Measurements from ENCODE around the gene EIF3J.

Gene EIF3J

DNA sequence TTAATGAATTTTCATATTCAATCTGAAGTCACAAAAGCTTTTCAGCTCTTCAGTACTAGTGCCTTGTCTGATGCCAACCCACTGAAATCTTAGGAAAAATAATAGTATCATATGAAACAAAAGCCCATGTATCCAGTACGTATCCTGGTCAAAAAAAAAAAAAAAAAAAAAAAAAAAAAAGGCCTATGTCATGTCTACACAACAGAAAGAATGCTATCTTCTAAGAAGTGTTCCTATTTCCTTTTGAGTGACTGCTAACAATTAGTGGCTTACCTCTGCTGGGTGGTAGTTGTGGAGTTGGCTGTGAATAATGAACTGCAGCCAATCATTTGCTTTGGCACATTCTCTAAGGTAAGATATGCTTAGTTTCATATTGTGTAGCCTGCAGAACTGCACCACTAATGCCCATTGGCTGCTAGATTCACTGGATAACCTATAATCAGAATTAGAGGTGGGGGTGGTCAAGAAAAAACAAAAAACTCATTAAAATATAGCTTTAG is 59.6 kb downstream of the EIF3J start:
- H3K27me3 ChIP-seq (ENCODE audit: control insufficient read depth in 1 of 2, insufficient read depth in 2 of 2, low read length in 2 of 2): no peaks in the 10 kb centered on the region
- no peak overlapping the region for H3K4me3 ChIP-seq (ENCODE audit: low read depth in 1 of 2, low read length in 2 of 2)
- no peak overlapping the region for H3K27ac ChIP-seq (ENCODE audit: low read depth, low read length)
- no peaks in the 10 kb centered on the region for H3K4me1 ChIP-seq (ENCODE audit: insufficient read depth, low read length)
- H3K9ac ChIP-seq (ENCODE audit: low read length): no peak overlapping the region
- no peaks in the 10 kb centered on the region for H3K9me3 ChIP-seq (ENCODE audit: low read length)
- peaks cover 62% of the 10 kb centered on the region for H3K36me3 ChIP-seq (ENCODE audit: insufficient read depth, low read length)

GRCh38 chr15:44598066-44598465 is 61.1 kb downstream of the EIF3J start:
- Histone ChIP-seq H3K4me1 (ENCODE audit: insufficient read depth, low read length) (no peaks in the 10 kb centered on the region), H3K27me3 (ENCODE audit: control insufficient read depth in 1 of 2, insufficient read depth in 2 of 2, low read length in 2 of 2) (no peaks in the 10 kb centered on the region), H3K9me3 (ENCODE audit: low read length) (no peaks in the 10 kb centered on the region), H3K27ac (ENCODE audit: low read depth, low read length) (no peak overlapping the region), H3K9ac (ENCODE audit: low read length) (no peak overlapping the region), H3K36me3 (ENCODE audit: insufficient read depth, low read length) (peaks cover 52% of the 10 kb centered on the region), H3K4me3 (ENCODE audit: low read depth in 1 of 2, low read length in 2 of 2) (no peak overlapping the region)

DNA sequence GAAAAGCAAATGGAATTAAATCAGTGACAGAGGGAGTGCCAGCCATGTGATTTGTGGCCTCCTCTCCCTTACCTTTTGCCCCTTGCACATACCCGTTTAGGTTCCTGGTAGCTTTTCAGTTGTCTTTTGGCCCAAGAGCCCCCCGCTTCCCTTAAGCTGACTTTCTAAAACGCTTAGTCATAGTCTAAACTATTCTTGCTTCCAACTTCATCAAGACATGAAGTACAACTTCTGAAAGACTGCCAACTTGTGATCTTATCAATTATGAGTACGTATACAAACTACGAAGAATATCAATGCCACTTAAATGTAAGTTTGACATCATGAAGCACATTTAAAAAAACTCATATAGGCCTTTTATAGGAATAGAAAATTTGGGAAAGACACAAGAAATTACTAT is 61.9 kb downstream of the EIF3J start:
- Histone ChIP-seq H3K27ac (ENCODE audit: low read depth, low read length) (no peak overlapping the region), H3K36me3 (ENCODE audit: insufficient read depth, low read length) (peaks cover 53% of the 10 kb centered on the region), H3K4me1 (ENCODE audit: insufficient read depth, low read length) (no peaks in the 10 kb centered on the region), H3K4me3 (ENCODE audit: low read depth in 1 of 2, low read length in 2 of 2) (no peak overlapping the region), H3K27me3 (ENCODE audit: control insufficient read depth in 1 of 2, insufficient read depth in 2 of 2, low read length in 2 of 2) (no peaks in the 10 kb centered on the region), H3K9me3 (ENCODE audit: low read length) (no peaks in the 10 kb centered on the region), H3K9ac (ENCODE audit: low read length) (no peak overlapping the region)

- no peak overlapping the region for H3K9ac ChIP-seq (ENCODE audit: low read length)
- H3K9me3 ChIP-seq (ENCODE audit: low read length): no peaks in the 10 kb centered on the region
- peaks cover 42% of the 10 kb centered on the region for H3K36me3 ChIP-seq (ENCODE audit: insufficient read depth, low read length)
- no peaks in the 10 kb centered on the region for H3K27me3 ChIP-seq (ENCODE audit: control insufficient read depth in 1 of 2, insufficient read depth in 2 of 2, low read length in 2 of 2)
- H3K27ac ChIP-seq (ENCODE audit: low read depth, low read length): no peak overlapping the region
- H3K4me3 ChIP-seq (ENCODE audit: low read depth in 1 of 2, low read length in 2 of 2): no peak overlapping the region
- no peaks in the 10 kb centered on the region for H3K4me1 ChIP-seq (ENCODE audit: insufficient read depth, low read length)
Observed at GRCh38 chr15:44603126-44603525, 66.2 kb downstream of the EIF3J start.

- no peak overlapping the region for H3K27ac ChIP-seq (ENCODE audit: low read depth, low read length)
- no peaks in the 10 kb centered on the region for H3K9me3 ChIP-seq (ENCODE audit: low read length)
- H3K4me1 ChIP-seq (ENCODE audit: insufficient read depth, low read length): no peaks in the 10 kb centered on the region
- H3K27me3 ChIP-seq (ENCODE audit: control insufficient read depth in 1 of 2, insufficient read depth in 2 of 2, low read length in 2 of 2): no peaks in the 10 kb centered on the region
- H3K36me3 ChIP-seq (ENCODE audit: insufficient read depth, low read length): peaks cover 38% of the 10 kb centered on the region
- no peak overlapping the region for H3K9ac ChIP-seq (ENCODE audit: low read length)
- H3K4me3 ChIP-seq (ENCODE audit: low read depth in 1 of 2, low read length in 2 of 2): no peak overlapping the region
Observed at GRCh38 chr15:44606740-44607139, 69.8 kb downstream of the EIF3J start.

Measured in muscle layer of colon (tissue), 2 donors.